HG03457 (cell line): ENCODE results near the gene COP1.
"Not testable (repeated sequence)": the region's sequence is repeated elsewhere in the genome, so short reads cannot be mapped to it uniquely, and the experiment has no call there.

Experiments used
- ATAC-seq: cut with Tn5 transposase; IDR thresholded peaks from one replicate; pipeline ENCODE4 v1.9.1; 2021; ENCODE audit warnings: moderate number of reproducible peaks; ENCODE audit not compliant: unreplicated experiment

Gene COP1

GRCh38 chr1:176136891-176137290 lies 70.2 kb downstream of the COP1 start:
- no peak for ATAC-seq

GRCh38 chr1:176134666-176135065 lies 72.4 kb downstream of the COP1 start:
- no peak for ATAC-seq

- no peak for ATAC-seq
Observed at GRCh38 chr1:176122282-176122681, 84.8 kb downstream of the COP1 start.

- ATAC-seq, result no peak
Observed at GRCh38 chr1:176119549-176119948, 87.5 kb downstream of the COP1 start.

GRCh38 chr1:176118985-176119384 lies 88.1 kb downstream of the COP1 start:
- ATAC-seq, result no peak

GRCh38 chr1:176111835-176112234 lies 95.3 kb downstream of the COP1 start:
- ATAC-seq, result no peak

GRCh38 chr1:176110203-176110602 lies 96.9 kb downstream of the COP1 start:
- no peak for ATAC-seq

GRCh38 chr1:176102768-176103350 lies 104.2 kb downstream of the COP1 start:
- no peak for ATAC-seq

- no peak for ATAC-seq
Observed at GRCh38 chr1:176101951-176102642, 105.0 kb downstream of the COP1 start.

- no peak for ATAC-seq
Observed at GRCh38 chr1:176098560-176098959, 108.5 kb downstream of the COP1 start.

- ATAC-seq, result no peak
Observed at GRCh38 chr1:176096015-176096414, 111.1 kb downstream of the COP1 start.

- ATAC-seq, result no peak
Observed at GRCh38 chr1:176090766-176091165, 116.3 kb downstream of the COP1 start.

GRCh38 chr1:176087746-176088145 lies 119.3 kb downstream of the COP1 start:
- ATAC-seq, result not testable (repeated sequence)

GRCh38 chr1:176073524-176074157 lies 133.4 kb downstream of the COP1 start:
- no peak for ATAC-seq

- no peak for ATAC-seq
Observed at GRCh38 chr1:176068901-176069300, 138.2 kb downstream of the COP1 start.

- no peak for ATAC-seq
Observed at GRCh38 chr1:176068256-176068655, 138.8 kb downstream of the COP1 start.

- no peak for ATAC-seq
Observed at GRCh38 chr1:176066709-176067108, 140.4 kb downstream of the COP1 start.

- ATAC-seq, result no peak
Observed at GRCh38 chr1:176058686-176059085, 148.4 kb downstream of the COP1 start.

- ATAC-seq, result no peak
Observed at GRCh38 chr1:176056312-176056711, 150.8 kb downstream of the COP1 start.

GRCh38 chr1:176055398-176055797 lies 151.7 kb downstream of the COP1 start:
- ATAC-seq, result no peak

- no peak for ATAC-seq
Observed at GRCh38 chr1:176051902-176052518, 155.1 kb downstream of the COP1 start.

- no peak for ATAC-seq
Observed at GRCh38 chr1:176051402-176051801, 155.7 kb downstream of the COP1 start.
